ENCODE measurements around the gene OR52J3.

- no peak for TF ChIP-seq CTCF (IDR thresholded peaks at IDR 0.05)
- no peak for TF ChIP-seq POLR2A (IDR thresholded peaks at IDR 0.05)
- TF ChIP-seq EP300 (IDR thresholded peaks at IDR 0.05), result no peak
- no peak for TF ChIP-seq POLR2AphosphoS5 (IDR thresholded peaks at IDR 0.05)
These were observed 24.3 kb upstream of the OR52J3 start for GRCh38 chr11:5021996-5022395.
